Esophagus squamous epithelium (tissue), 4 donors: Measurements from ENCODE around the gene TNKS1BP1.

Experiments used
- POLR2A ChIP-seq, 4 donors: fragments of 450-650 bp; IDR thresholded peaks; one replicate each; pipeline ENCODE4 v1.6.1; 2017; ENCODE audit warnings: antibody characterized with exemption in 4 of 4, mild to moderate bottlenecking in 4 of 4, moderate library complexity in 3 of 4
- TF ChIP-seq, protein P1 (sequence below), 6 experiments: fragments of 450-650 bp in 4 of 6; fragments of 200-600 bp in 2 of 6; sonication (generic) in 2 of 6; IDR thresholded peaks; one replicate each; pipeline ENCODE4 v1.5.1; 2016 to 2019; ENCODE audit warnings: antibody characterized with exemption in 6 of 6, mild to moderate bottlenecking in 4 of 6, moderate library complexity in 4 of 6

DNA sequence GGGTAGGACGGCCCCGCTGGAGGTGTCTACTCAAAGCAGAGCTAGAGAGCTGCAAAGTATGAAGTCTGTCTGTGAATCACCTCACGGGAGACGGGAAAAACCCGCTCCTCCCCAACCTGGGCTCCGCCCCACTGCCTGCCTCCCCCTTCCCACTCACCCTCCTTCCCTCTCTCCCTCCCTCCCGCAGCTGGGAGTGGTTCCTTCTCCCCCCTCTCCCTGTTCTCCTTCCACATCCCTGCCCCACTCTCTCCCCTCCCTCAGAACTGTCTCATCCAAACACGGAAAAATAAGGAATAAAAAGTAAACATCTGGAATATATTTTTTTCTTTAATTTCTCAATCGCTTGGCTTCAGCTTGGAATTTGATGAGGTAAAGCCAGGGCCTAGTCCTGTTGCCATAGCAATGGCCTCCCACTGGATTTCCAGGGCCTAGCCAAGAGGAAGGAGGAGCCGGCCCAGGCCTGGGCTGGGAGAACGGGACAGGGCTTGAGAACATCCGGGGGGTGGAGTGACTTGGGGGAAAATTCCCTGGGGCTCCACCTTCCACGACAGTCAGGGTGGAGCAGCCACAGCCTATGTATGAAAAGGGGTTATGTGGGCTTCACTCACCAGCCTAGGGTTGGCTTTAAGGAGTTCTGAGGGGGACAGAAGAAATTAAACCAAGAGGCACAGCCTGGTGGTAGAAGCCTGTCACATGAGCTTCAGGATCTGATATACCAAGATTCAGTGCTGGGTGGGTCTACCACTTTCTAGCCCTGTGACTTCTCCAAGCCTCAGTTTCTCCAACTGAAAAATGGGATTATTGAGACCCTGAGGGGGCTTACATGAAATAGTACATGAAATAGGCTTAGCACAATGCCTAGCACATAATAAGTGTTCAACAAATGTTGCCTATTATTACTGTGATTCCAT, 2.2 kb downstream of the TNKS1BP1 start:
- peak in 3 of 4 donors; percentile 37 to 59 (median 46) for TF ChIP-seq POLR2A (IDR thresholded peaks at IDR 0.05)
- TF ChIP-seq, protein P1, sequence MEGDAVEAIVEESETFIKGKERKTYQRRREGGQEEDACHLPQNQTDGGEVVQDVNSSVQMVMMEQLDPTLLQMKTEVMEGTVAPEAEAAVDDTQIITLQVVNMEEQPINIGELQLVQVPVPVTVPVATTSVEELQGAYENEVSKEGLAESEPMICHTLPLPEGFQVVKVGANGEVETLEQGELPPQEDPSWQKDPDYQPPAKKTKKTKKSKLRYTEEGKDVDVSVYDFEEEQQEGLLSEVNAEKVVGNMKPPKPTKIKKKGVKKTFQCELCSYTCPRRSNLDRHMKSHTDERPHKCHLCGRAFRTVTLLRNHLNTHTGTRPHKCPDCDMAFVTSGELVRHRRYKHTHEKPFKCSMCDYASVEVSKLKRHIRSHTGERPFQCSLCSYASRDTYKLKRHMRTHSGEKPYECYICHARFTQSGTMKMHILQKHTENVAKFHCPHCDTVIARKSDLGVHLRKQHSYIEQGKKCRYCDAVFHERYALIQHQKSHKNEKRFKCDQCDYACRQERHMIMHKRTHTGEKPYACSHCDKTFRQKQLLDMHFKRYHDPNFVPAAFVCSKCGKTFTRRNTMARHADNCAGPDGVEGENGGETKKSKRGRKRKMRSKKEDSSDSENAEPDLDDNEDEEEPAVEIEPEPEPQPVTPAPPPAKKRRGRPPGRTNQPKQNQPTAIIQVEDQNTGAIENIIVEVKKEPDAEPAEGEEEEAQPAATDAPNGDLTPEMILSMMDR (IDR thresholded peaks at IDR 0.05): peak in 1 of 6 experiments; percentile 21
